D721Med (cell line): Measurements from ENCODE around the gene ZSWIM7.

Experiments
- DNase-seq: peaks from one replicate; pipeline ENCODE4 v3.0.0; 2011; ENCODE audit warnings: low spot score; ENCODE audit not compliant: insufficient read length
- FAIRE-seq: peaks from 2 replicates; lab custom pipeline; 2011; peaks lifted over from hg19 to GRCh38; lab: Jason Lieb, UNC
- TF ChIP-seq, protein P1 (sequence below): IDR thresholded peaks from 2 replicates; pipeline ENCODE4 v1.5.1; 2012; ENCODE audit warnings: mild to moderate bottlenecking, control low read depth; ENCODE audit not compliant: insufficient read depth; ENCODE audit errors: missing control alignments

The ZSWIM7 gene

GRCh38 chr17:15969463-15969862 is 30.0 kb downstream of the ZSWIM7 start:
- TF ChIP-seq, protein P1, sequence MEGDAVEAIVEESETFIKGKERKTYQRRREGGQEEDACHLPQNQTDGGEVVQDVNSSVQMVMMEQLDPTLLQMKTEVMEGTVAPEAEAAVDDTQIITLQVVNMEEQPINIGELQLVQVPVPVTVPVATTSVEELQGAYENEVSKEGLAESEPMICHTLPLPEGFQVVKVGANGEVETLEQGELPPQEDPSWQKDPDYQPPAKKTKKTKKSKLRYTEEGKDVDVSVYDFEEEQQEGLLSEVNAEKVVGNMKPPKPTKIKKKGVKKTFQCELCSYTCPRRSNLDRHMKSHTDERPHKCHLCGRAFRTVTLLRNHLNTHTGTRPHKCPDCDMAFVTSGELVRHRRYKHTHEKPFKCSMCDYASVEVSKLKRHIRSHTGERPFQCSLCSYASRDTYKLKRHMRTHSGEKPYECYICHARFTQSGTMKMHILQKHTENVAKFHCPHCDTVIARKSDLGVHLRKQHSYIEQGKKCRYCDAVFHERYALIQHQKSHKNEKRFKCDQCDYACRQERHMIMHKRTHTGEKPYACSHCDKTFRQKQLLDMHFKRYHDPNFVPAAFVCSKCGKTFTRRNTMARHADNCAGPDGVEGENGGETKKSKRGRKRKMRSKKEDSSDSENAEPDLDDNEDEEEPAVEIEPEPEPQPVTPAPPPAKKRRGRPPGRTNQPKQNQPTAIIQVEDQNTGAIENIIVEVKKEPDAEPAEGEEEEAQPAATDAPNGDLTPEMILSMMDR, result no peak
- DNase-seq, result no peak
- no peak for FAIRE-seq

DNA sequence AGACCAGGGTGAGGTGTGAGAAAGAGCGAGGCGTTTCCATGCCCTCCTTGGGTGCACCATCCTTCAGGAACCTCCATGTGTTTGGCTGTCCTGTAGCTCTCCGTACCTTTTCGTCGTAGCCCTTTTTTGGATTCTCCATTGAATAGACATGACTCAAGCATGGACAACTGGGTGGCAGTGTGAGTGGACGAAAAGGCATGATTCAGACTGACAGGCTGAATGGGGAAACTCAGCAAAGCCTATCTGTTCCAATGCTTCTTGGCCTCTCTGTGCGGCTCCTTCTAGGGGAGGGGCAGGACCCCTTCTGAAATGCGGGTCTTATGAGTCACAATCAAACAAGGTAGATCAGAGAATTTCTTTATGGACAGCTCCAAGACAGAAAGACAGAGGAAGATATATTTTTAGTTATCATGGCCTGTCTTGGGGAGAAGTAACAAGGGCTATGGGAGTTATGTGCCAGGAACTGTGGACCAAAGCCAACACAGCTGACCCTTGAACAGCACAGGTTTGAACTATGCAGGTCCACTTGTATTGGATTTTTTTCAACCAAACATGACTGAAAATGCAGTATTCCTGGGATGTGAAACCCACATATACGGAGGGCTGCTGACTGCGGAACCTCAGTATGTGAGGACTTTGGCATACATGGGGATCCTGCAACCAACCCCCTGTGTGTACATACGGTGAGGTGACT is 31.7 kb downstream of the ZSWIM7 start:
- no peak for DNase-seq
- FAIRE-seq, result no peak
- TF ChIP-seq, protein P1, result no peak

DNA sequence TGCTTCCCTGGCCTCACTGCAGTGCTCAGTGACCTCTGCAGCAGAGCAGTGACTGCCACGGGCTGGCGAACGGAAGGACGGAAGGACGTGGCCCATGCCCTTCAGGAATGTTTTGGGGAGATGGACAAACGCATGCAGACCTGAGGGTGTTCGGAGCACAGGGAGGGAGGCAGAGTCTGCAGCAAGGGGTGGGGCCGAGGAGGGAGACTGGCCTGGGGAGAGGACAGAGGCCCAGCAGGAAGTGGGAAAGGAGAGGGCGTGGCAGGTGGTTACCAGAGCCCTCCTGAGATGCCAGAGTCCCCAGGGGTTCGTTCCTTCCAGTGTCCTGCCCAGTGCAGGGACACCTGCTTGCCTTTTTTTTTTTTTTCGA is 32.6 kb downstream of the ZSWIM7 start:
- TF ChIP-seq, protein P1, result no peak
- DNase-seq (no peak), FAIRE-seq (no peak)

DNA sequence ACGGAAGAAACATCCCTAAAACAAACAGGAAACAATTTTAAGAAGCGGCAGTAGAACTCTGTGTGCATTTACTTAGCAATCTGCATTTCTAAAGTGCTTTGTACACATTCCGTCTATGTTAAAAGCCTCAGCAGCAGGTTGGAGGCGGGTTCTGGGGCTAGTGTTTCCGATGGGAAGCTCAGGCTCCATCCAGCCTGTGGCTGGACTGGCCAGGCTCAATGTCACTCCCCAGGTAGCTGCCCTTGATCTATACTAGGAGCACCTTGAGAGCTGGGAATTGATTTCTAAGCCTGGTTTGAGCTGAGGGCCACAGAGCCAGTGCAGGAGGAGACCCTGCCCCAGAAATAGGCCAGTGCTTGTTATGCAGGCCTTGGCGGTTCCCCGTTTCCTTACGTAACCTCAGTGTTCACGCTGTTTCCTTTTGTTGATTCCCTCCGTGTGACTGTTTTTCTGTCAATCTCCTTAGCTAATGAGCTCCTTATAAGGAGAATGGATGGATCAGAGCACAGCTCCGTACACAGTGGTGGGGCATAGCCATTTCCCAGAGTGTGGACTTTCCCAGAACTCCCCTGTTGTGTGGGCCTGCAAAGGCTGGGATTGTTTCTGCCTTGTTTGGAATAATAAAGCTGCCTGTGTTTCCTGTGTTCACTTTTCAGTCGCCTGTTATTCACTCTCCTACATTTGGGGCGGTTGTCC is 33.2 kb downstream of the ZSWIM7 start:
- no peak for FAIRE-seq
- DNase-seq, result no peak
- TF ChIP-seq, protein P1, result no peak

DNA sequence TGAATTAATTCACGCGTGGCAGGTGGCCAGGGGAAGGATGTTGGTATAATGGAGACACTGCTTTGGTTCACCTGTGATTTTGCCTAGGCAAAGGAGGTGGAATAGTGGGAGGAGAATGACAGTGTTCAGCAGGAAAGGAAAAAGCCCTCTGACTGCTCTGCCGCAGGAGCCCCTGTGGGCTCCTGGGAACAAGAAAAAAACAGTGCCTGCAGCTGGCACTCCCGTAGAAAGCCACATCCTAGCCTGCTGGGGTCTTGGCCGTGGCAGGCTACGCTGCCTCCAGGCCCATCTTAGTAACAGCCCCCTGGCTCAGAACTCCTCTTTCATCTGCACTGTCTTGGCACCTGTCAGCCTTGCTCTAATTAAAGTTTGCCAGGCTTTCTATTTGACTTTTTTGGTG is 34.0 kb downstream of the ZSWIM7 start:
- TF ChIP-seq, protein P1, result no peak
- DNase-seq (no peak), FAIRE-seq (no peak)

GRCh38 chr17:15963670-15964110 is 35.8 kb downstream of the ZSWIM7 start:
- FAIRE-seq, result no peak

More at GRCh38 chr17:15963670-15964110, 35.8 kb downstream of the ZSWIM7 start:
- TF ChIP-seq, protein P1, result no peak
- no peak for DNase-seq
